ENCODE measurements around the gene MEIOSIN. TPM values are rescaled to one million over a fixed set of nuclear protein-coding genes. Genes with fewer than 3 reads are reported as not detected.

Gene MEIOSIN
- total RNA-seq, 5 donors from 2014 or later (not counting 1 experiment from before 2014, with no cell fraction given): not detected

- Mint-ChIP-seq H3K4me3 (no peak overlapping the region), H3K27ac (no peak overlapping the region), H3K36me3 (peaks cover 23% of the 10 kb centered on the region), H3K9me3 (no peaks in the 10 kb centered on the region), H3K27me3 (peaks cover 15 to 27% of the 10 kb centered on the region in 2 donors), H3K4me1 (peaks cover 21 to 28% (median 21%) of the 10 kb centered on the region in 3 donors)
- WGBS (ENCODE audit: insufficient coverage): 94% methylated on average over 17 of the region's 26 CpGs
- peaks cover 5 to 14% of the 10 kb centered on the region in 2 donors for H3K36me3 ChIP-seq (ENCODE audit: control insufficient read depth in 2 of 2, extremely low read depth in 1 of 2, insufficient read depth in 1 of 2, low read length in 1 of 2)
- no peak overlapping the region for H3K4me3 ChIP-seq (ENCODE audit: control insufficient read depth in 1 of 2, extremely low read depth in 1 of 2, low read length in 1 of 2)
- POLR2A ChIA-PET: interaction anchor here (0.5 to 0.6 kb wide), 3 partner anchors 8 to 76 kb away, joined by 3 to 5 read pairs (median 3); no protein-coding TSS in a partner anchor
- CTCF ChIA-PET: interaction anchor here (0.5 to 1.5 kb wide), 7 partner anchors 12 to 691 kb away, joined by 3 to 6 read pairs (median 4); partner anchors contain the start of gene SIX5 (in 1 of the 2)
- ATAC-seq (replicated peaks in 1 of 4) (no peak), DNase-seq (no peak)
- peaks cover 0 to 67% of the 10 kb centered on the region in 2 experiments for H3K27me3 ChIP-seq (replicated peaks in 1 of 2; ENCODE audit: control insufficient read depth in 2 of 2, extremely low read depth in 1 of 2, insufficient read depth in 2 of 2, low read length in 1 of 2)
- peaks cover 0 to 21% of the 10 kb centered on the region in 2 experiments for H3K4me1 ChIP-seq (ENCODE audit: control insufficient read depth in 1 of 2, extremely low read depth in 1 of 2, insufficient read depth in 2 of 2, low read length in 2 of 2)
- H3K27ac ChIP-seq (ENCODE audit: low read length): no peak overlapping the region
- H3K9me3 ChIP-seq: no peaks in the 10 kb centered on the region
Measured at GRCh38 chr19:45782820-45783785, 49.9 kb downstream of the MEIOSIN start.

DNA sequence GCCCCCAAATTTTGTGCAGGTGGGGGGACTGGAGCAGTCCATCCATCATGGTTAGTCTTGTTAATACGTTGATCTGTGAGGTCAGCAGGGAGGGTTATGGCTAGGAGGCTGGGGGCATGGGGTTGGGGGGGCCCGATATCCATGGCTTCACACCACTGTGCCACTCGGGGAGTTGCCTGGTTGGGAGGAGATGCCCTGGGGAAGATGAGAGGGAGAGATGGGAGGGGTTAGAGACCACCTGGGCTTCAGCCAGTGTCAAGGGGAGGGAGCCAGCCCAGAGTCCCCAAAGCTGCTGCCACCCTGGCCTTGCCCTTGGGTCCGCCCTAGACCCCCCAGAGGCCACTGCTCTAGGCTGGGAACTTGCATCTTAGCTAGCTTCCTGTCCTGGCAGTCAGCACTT lies 50.9 kb downstream of the MEIOSIN start:
- no peak for DNase-seq
- ChIA-PET CTCF (no interaction called here), POLR2A (no interaction called here)
- no peak for ATAC-seq (replicated peaks in 1 of 4)
- H3K36me3 ChIP-seq (ENCODE audit: control insufficient read depth in 2 of 2, extremely low read depth in 1 of 2, insufficient read depth in 1 of 2, low read length in 1 of 2): peaks cover 11 to 17% of the 10 kb centered on the region in 2 donors
- WGBS (ENCODE audit: insufficient coverage): 95% methylated on average over 3 of the region's 4 CpGs
- no peak overlapping the region for H3K27ac ChIP-seq (ENCODE audit: low read length)
- Mint-ChIP-seq H3K27me3 (peaks cover 13 to 18% of the 10 kb centered on the region in 2 donors), H3K4me3 (no peak overlapping the region), H3K27ac (no peak overlapping the region), H3K4me1 (peaks cover 15 to 30% (median 15%) of the 10 kb centered on the region in 3 donors), H3K9me3 (no peaks in the 10 kb centered on the region), H3K36me3 (peaks cover 31% of the 10 kb centered on the region)
- H3K27me3 ChIP-seq (replicated peaks in 1 of 2; ENCODE audit: control insufficient read depth in 2 of 2, extremely low read depth in 1 of 2, insufficient read depth in 2 of 2, low read length in 1 of 2): peaks cover 1 to 57% of the 10 kb centered on the region in 2 experiments
- peaks cover 0 to 13% of the 10 kb centered on the region in 2 experiments for H3K4me1 ChIP-seq (ENCODE audit: control insufficient read depth in 1 of 2, extremely low read depth in 1 of 2, insufficient read depth in 2 of 2, low read length in 2 of 2)
- H3K9me3 ChIP-seq: no peaks in the 10 kb centered on the region
- no peak overlapping the region for H3K4me3 ChIP-seq (ENCODE audit: control insufficient read depth in 1 of 2, extremely low read depth in 1 of 2, low read length in 1 of 2)

GRCh38 chr19:45785097-45785496 lies 51.9 kb downstream of the MEIOSIN start:
- Mint-ChIP-seq H3K36me3 (peaks cover 33% of the 10 kb centered on the region), H3K9me3 (no peaks in the 10 kb centered on the region), H3K4me3 (no peak overlapping the region), H3K27ac (no peak overlapping the region), H3K4me1 (peaks cover 7 to 22% (median 10%) of the 10 kb centered on the region in 3 donors), H3K27me3 (peaks cover 8 to 9% of the 10 kb centered on the region in 2 donors)
- ATAC-seq (replicated peaks in 1 of 4) (no peak), DNase-seq (no peak)
- Histone ChIP-seq H3K4me3 (ENCODE audit: control insufficient read depth in 1 of 2, extremely low read depth in 1 of 2, low read length in 1 of 2) (no peak overlapping the region), H3K36me3 (ENCODE audit: control insufficient read depth in 2 of 2, extremely low read depth in 1 of 2, insufficient read depth in 1 of 2, low read length in 1 of 2) (peaks cover 12 to 21% of the 10 kb centered on the region in 2 donors), H3K27ac (ENCODE audit: low read length) (no peak overlapping the region), H3K9me3 (no peaks in the 10 kb centered on the region), H3K4me1 (ENCODE audit: control insufficient read depth in 1 of 2, extremely low read depth in 1 of 2, insufficient read depth in 2 of 2, low read length in 2 of 2) (peaks cover 0 to 3% of the 10 kb centered on the region in 2 experiments), H3K27me3 (replicated peaks in 1 of 2; ENCODE audit: control insufficient read depth in 2 of 2, extremely low read depth in 1 of 2, insufficient read depth in 2 of 2, low read length in 1 of 2) (peaks cover 5 to 47% of the 10 kb centered on the region in 2 experiments)
- ChIA-PET POLR2A (no interaction called here), CTCF (no interaction called here)
- 93% methylated on average over 5 of the region's 5 CpGs for WGBS (ENCODE audit: insufficient coverage)

DNA sequence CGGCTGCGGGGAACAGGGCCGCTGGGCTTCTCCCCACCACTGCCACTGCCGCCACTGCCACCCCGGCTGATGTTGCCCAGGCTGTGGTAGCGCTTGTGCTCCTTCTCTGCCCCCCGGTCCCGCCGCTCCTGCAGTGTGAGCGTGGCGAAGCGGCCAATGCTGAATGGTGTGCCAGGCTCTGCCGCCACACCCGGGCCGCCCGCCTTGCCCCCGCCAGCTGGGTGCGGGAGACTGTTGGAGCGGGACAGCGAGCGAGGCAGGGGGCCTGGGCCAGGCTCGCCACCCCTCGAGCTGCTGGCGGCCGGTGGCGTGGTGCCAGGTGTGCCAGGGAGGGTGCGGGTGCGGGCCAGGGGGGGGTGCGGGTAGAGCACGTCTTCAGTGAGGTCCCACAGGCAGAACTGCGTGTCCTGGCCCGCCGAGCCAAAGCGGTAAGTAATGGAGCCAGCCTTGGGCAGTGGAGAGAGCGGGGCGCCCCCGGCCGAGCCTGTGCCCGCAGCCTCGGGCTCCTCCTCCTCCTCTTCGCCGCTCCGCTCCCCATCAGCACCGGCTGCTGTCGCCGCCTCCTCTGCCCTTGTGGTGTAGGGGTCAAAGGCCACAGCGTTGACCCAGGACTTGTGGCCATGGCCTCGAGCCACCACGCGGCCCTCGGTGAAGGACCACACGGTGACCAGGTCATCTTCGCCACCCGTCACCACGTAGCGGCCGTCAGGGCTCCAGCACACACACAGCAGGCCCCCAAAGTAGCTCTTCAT lies 52.7 kb downstream of the MEIOSIN start:
- Histone ChIP-seq H3K27me3 (replicated peaks in 1 of 2; ENCODE audit: control insufficient read depth in 2 of 2, extremely low read depth in 1 of 2, insufficient read depth in 2 of 2, low read length in 1 of 2) (peaks cover 5 to 42% of the 10 kb centered on the region in 2 experiments), H3K27ac (ENCODE audit: low read length) (no peak overlapping the region), H3K9me3 (no peaks in the 10 kb centered on the region), H3K4me3 (ENCODE audit: control insufficient read depth in 1 of 2, extremely low read depth in 1 of 2, low read length in 1 of 2) (no peak overlapping the region), H3K4me1 (ENCODE audit: control insufficient read depth in 1 of 2, extremely low read depth in 1 of 2, insufficient read depth in 2 of 2, low read length in 2 of 2) (peaks cover 4 to 8% of the 10 kb centered on the region in 2 experiments), H3K36me3 (ENCODE audit: control insufficient read depth in 2 of 2, extremely low read depth in 1 of 2, insufficient read depth in 1 of 2, low read length in 1 of 2) (peaks cover 12 to 24% of the 10 kb centered on the region in 2 donors)
- no peaks in the 10 kb centered on the region for H3K9me3 Mint-ChIP-seq
- peaks cover 9 to 28% (median 15%) of the 10 kb centered on the region in 3 donors for H3K4me1 Mint-ChIP-seq
- WGBS (ENCODE audit: insufficient coverage): 98% methylated on average over 54 of the region's 57 CpGs
- H3K36me3 Mint-ChIP-seq: peaks cover 33% of the 10 kb centered on the region
- H3K4me3 Mint-ChIP-seq: no peak overlapping the region
- no peak for DNase-seq
- no peak for ATAC-seq (replicated peaks in 1 of 4)
- ChIA-PET CTCF (no interaction called here), POLR2A (no interaction called here)
- peaks cover 5 to 6% of the 10 kb centered on the region in 2 donors for H3K27me3 Mint-ChIP-seq
- no peak overlapping the region for H3K27ac Mint-ChIP-seq

DNA sequence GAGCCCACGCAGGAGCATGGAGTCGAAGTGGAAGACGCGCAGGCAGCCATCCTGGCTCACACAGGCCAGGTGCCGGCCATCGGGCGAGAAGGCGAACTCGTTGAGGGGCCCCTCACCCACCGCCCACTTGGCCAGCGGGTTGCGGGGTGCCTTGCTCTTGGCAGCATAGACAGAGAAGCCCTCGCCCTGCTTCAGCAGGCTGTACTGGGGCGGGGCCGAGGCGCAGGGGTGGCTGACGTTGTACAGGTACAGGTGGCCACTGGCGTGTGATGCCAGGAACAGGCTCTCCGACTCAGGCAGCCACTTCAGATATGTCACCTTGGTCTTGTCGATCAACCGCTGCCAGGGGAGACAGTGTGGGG lies 53.3 kb downstream of the MEIOSIN start:
- H3K9me3 ChIP-seq: no peaks in the 10 kb centered on the region
- Mint-ChIP-seq H3K27me3 (peaks cover 2 to 3% of the 10 kb centered on the region in 2 donors), H3K9me3 (no peaks in the 10 kb centered on the region), H3K27ac (no peak overlapping the region), H3K36me3 (peaks cover 33% of the 10 kb centered on the region), H3K4me1 (peaks cover 13 to 30% (median 18%) of the 10 kb centered on the region in 3 donors), H3K4me3 (no peak overlapping the region)
- ChIA-PET CTCF (no interaction called here), POLR2A (no interaction called here)
- ATAC-seq (replicated peaks in 1 of 4) (no peak), DNase-seq (no peak)
- peaks cover 5 to 37% of the 10 kb centered on the region in 2 experiments for H3K27me3 ChIP-seq (replicated peaks in 1 of 2; ENCODE audit: control insufficient read depth in 2 of 2, extremely low read depth in 1 of 2, insufficient read depth in 2 of 2, low read length in 1 of 2)
- H3K4me3 ChIP-seq (ENCODE audit: control insufficient read depth in 1 of 2, extremely low read depth in 1 of 2, low read length in 1 of 2): no peak overlapping the region
- 97% methylated on average over 18 of the region's 21 CpGs for WGBS (ENCODE audit: insufficient coverage)
- H3K36me3 ChIP-seq (ENCODE audit: control insufficient read depth in 2 of 2, extremely low read depth in 1 of 2, insufficient read depth in 1 of 2, low read length in 1 of 2): peaks cover 12 to 24% of the 10 kb centered on the region in 2 donors
- H3K27ac ChIP-seq (ENCODE audit: low read length): no peak overlapping the region
- H3K4me1 ChIP-seq (ENCODE audit: control insufficient read depth in 1 of 2, extremely low read depth in 1 of 2, insufficient read depth in 2 of 2, low read length in 2 of 2): peaks cover 10 to 14% of the 10 kb centered on the region in 2 experiments
